Fibroblast of skin of left biceps (primary cell): ENCODE data around the gene SECISBP2L.

Source experiments
- DNase-seq, 2 experiments: peaks; one replicate each; pipeline ENCODE4 v3.0.0-alpha.2; 2013; ENCODE audit warnings: low read depth in 2 of 2

The SECISBP2L gene

GRCh38 chr15:49060710-49061495 lies 14.7 kb upstream of the SECISBP2L start:
- no peak for DNase-seq

- DNase-seq = no peak
Observed at GRCh38 chr15:49059491-49059890, 13.2 kb upstream of the SECISBP2L start.

GRCh38 chr15:49058559-49058958 lies 12.3 kb upstream of the SECISBP2L start:
- no peak for DNase-seq

DNA sequence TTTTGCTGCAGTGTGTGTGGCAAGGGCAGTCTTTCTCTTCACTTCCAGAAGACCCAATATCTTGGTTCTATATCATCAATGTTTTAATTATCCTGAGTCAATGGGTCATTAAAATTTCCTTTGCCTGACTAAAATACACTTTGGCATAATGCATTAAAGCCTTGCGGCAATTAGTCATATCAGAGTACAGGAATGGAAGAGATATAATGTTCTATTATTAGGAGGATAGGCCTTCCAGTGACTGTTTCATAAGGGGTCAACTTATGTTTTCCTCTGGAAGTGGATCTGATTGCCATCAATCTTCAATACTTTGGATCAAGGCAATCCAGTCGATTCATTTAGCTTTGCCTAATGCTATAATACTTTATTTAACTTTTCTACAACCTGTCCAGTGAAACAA lies 9.4 kb upstream of the SECISBP2L start:
- no peak for DNase-seq

- no peak for DNase-seq
Observed at GRCh38 chr15:49052662-49053061, 6.4 kb upstream of the SECISBP2L start.

DNA sequence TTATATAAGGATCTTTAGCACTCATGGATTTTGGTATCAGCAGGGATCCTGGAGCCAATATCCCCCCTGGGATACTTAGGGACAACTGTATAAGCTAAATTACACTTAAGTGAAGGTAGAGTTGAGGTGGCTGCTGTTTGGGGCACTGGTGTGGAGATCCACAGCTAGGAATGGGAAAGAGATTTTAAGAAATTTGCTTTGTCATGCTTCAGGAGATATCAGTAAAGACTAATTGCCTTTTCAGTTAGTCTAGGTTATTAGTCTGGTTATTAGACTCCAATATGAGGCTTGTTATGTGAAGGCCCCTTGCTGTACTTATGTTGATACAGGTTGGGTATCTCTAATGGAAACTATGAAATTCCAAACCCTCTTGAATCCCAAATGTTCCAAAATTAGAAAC lies 1.2 kb upstream of the SECISBP2L start:
- no peak for DNase-seq

DNA sequence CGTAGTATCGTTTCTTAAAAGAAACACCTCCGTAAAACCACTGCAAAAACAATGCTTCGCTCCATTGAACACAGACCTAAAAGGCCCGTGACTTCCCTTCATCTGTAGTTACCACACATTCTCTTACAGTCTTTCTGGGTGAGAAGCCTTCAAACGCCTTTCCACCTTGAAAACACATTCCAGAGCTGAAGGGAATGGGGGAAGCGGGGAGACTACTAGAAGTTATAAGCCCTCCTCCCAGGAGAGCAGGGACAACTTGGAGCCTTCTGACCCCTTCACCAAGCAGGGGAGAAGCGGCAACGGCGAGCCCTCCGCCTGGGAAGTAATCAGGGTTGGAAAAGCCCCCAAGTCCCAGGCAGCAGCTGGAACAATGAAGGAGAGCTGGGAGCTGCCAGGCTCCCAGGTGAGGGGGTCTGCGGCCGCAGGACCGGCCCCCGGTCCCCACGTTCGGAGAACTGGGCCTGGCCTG lies 461 bp downstream of the SECISBP2L start:
- no peak for DNase-seq

DNA sequence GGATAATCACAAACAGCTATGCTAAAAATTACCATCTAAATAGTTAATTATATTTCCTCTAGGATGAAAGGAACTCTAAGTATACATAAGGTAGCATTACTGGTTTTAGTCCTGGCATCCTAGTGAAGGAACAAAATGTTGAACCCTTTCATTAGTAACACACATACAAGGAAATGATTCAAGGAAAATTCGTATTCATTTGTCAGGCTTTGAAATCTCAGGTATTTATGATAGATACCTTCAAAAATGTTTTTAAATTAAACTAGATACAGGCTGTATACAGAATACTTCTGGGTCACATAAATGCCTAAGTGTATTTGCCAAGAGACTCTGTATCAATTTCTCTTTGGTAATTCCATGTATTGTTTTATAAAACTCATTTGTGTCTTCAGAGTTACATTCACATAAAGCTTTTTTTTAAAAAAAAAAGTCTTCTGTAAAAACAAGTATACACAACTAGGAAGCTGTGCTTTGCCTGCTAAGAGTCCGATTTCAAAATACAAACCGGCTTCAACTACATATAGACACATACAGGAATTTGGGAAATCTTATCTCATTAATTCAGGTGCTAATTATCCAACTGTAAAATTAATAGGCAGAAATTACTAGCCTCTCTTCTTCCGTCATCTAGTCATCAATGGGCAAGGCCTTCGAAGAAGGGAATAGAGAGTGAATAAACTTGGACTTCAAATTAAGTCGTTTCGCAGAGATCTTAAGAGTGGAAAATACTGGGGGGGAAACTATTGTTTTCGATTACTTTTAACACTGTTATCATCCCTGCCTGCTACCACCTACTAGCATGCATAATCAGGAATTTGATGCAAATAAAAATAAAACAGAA lies 1.3 kb downstream of the SECISBP2L start:
- no peak for DNase-seq

GRCh38 chr15:49044002-49044401 lies 2.2 kb downstream of the SECISBP2L start:
- no peak for DNase-seq

GRCh38 chr15:49042165-49042564 lies 4.1 kb downstream of the SECISBP2L start:
- DNase-seq = no peak

DNA sequence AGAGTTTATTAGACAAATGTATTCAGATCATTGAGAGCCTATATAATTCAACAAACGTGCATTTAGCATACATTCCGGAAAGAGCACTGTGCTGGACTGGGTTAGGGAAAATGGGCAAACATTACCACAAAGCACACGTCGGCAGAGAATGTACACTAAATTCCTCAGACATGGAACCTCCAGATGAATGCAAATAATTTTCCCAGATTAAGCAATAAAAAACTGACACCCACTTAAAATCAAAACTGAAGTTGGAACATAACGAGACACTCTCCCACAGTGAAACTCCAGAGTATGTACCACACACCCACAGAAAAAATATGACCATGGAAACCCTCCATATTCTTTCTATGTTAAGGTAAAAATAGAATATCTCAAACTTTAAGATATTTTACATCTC lies 4.8 kb downstream of the SECISBP2L start:
- no peak for DNase-seq

DNA sequence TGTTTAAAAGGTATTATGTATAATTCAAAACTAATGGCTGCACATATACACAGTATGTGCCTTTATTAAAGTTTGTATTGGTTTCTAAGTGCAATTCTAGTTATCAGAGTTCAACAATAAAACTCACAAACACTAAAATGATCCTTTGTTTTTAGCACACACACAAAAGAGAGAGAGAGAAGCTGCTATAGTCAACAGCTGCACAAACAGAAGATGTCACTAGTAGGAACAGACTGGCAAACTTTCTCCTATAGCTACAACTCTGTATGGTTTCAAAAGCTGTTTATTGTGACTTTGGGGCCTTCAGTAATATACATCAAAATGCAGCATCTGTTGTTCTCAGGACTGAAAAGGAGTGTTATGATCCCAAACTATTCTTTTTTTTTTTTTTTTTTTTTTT lies 6.1 kb downstream of the SECISBP2L start:
- DNase-seq = no peak

DNA sequence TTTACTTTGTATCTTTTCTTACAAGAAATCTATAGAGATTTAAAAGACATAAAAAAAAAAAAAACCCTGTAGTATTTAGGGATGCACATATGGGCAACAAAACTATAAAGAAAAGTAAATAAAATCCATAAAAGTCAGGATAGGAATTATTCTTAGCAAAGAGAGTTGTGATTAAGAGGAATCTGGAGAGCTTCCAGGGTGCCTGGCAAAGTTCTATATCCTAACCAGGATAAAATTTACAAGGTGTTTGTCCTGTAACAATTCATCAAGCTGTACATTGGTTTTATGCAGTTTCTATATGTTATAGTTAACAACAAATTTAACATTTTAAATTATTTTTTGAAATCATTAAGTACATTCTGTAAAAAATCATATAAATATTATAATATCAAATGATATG lies 7.9 kb downstream of the SECISBP2L start:
- no peak for DNase-seq

DNA sequence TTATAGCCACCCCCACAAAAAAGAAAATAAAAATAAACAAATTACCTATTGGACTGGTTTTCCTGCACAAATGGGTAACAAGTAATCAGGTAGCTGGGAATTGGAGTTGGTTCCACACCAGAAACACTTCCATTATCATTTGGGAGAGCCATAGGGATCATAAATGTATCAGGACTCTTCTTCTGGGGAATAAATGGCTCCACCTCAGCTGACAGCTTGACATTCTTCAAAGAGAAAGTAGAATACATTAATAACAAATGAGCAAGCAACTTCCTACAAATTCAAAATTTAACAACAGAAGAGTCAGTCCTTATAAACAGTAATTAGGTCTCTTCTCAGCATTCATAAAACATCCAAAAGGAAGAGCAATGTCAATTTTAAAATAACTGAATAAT lies 8.7 kb downstream of the SECISBP2L start:
- no peak for DNase-seq

DNA sequence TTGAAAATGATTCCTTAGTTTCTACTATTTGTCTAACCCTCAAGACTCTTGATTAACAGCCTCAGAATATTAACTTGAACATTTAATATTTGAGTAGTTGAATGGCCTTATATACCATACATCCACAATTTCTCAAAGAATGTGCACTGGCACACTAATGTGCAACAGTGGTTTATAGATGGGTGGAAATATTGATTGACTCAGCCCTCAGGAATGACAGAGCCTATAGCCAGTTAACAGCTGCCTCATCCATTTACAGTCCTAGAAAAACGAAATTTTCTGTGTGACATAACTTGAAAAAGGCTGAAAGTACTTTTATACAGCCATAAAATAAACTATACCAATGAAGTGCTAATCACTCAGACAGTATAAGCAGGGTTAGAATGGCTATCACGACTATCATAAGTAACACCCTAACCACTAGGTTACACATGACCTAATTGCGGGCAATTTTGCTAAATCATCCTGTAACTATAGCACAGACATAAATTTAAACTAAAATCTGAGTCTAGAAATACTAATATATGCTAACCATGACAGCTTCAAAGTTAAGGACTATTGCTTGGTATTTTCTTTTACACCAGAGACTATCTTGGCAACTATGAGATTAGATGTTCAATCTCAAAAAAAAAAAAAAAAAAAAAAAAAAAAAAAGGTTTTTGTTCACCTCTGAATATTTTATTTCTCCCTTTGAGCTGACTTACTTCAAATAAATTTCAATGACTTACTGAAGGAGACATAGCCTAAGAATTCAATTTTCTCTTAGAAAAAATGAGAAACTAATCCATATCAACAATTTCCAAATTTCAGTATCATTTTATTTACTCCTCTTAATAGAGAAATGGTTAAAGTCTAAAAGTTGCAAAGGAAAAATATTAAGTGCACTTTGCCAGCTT lies 9.3 kb downstream of the SECISBP2L start:
- DNase-seq = peak; percentile 37 to 47

DNA sequence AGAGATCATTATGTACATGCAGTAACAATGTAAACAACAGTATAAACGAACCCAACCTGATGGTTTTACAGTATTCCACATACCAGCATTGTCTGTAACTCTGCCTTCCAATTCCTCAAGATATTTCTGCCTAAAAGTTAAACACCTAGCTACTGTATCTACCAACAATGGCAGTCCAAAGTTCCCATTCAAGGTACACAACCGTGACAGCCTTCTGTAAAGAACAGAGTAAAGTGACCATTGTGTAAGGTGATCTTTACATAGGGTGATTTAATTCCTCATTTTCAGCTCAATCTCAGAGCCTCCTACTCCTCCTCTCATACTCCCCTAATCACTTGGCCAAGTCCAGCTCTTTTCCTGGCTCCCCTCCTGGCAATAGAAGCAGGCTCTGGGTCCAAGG lies 10.4 kb downstream of the SECISBP2L start:
- DNase-seq = no peak

DNA sequence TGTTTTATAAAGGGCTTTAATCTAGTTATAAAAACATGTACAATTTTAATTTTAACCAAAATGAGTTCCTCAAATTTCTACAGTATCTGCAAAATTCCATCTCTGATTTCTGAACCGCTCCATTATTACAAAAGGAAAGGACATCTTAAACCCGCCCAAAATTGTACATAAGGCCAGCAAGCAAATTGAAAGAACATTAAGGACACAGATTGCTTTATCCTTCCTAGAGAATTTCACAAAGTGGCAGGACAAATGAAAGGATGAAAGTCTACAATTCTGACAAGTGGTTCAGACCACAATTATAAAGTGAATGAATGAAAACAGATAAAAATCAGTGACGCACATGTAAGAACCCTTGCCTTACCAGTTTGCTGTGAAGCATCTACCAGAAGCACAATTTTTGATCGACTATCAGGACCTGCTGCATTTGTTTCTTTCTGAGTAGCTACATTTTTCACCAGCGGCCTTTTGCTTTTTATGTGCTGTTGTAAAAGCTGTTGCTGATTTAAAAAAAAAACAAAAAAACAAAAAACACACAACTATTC lies 13.6 kb downstream of the SECISBP2L start:
- no peak for DNase-seq

- no peak for DNase-seq
Observed at GRCh38 chr15:49031804-49032203, 14.4 kb downstream of the SECISBP2L start.

DNA sequence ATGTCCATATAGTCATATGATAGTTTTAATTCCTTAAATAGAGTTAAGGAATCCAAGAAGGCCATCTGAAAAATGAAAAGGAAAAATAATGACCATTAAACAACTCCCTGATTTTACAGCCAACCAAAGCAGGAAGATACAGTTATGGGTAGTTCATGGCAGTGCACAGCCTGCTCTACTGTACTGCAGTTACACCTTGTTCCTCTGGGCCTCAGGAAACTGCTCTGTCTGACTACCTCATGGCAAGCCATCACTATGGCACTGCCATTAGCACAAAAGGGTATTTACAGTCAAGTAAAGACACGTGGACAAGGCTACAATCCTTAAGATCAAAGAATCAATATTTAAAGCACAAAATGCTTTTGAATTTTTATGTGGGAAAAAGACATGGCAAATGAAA lies 19.5 kb downstream of the SECISBP2L start:
- no peak for DNase-seq

DNA sequence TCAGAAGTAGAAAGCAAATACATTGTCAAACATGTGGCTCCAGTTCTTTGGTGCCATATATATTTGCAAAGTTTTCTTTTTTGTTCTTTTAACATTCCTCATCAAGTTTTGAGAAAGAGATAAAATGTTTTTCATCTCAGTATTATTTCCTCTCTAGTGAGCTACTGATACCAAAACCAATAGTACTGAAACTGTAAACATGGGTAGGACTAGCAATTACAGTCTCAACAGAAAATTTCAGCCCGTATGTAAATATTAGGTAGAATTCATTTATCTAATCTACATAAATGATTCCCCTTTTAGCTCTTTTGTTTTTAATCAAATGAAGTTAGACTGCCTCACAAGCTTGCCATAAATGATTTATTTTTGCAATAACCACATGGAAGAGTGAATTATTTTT lies 21.4 kb downstream of the SECISBP2L start:
- DNase-seq = no peak

GRCh38 chr15:49023354-49023753 lies 22.9 kb downstream of the SECISBP2L start:
- no peak for DNase-seq

DNA sequence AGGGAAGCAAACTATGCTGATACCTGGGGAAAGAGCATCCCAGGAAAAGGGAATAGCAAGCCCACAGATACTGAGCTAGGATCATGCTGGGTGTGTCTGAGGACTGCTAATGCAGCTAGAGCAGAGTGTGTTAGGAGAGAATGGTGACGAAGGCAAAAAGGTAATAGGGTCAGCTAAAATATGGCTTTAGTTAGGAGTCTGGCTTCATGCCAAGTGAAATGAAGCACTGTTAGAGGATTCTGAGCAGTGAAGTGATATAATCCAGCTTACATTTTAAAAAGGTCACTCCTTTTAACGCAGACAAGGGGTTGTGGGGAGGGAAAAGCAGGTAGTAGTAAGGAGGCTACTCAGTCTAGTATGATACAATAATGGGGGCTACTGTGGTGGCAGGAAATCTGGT lies 30.4 kb downstream of the SECISBP2L start:
- DNase-seq = no peak
